Endothelial cell of umbilical vein (primary cell): ENCODE data around the gene ENDOG. TPM values are rescaled to one million over a fixed set of nuclear protein-coding genes. Genes with fewer than 3 reads are reported as not detected.

Source experiments
- BruUV-seq: library from RNA; stranded (reverse); fragments of 400-500 nt; replicated peaks from 2 replicates; lab custom pipeline; 2021; lab: Mats Ljungman, UMichigan
- CTCF ChIA-PET: fragments of 300-600, 350-600 bp; sonication (Branson Sonifier 250); formaldehyde crosslinking; loops from one replicate; lab custom pipeline; 2021; ENCODE audit warnings: antibody characterized with exemption, inconsistent platforms; lab: Charles Lee
- POLR2A ChIA-PET: fragments of 300-600, 350-600 bp; sonication (Branson Sonifier 250); formaldehyde crosslinking; loops from one replicate; lab custom pipeline; 2021; ENCODE audit warnings: antibody characterized with exemption, inconsistent platforms; lab: Charles Lee
- DNase-seq: peaks from one replicate; pipeline ENCODE4 v3.0.0-alpha.2; 2011; ENCODE audit warnings: low read depth, low spot score
- FAIRE-seq: peaks from 2 replicates; lab custom pipeline; 2011; peaks lifted over from hg19 to GRCh38; lab: Jason Lieb, UNC
- H2AFZ ChIP-seq: 2 replicates; pipeline ENCODE4 v1.6.0; 2012; ENCODE audit warnings: low read depth, low read length, control low read depth, inconsistent platforms
- H3K27ac ChIP-seq: 2 replicates; pipeline ENCODE4 v1.5.1; 2011; ENCODE audit warnings: low read depth, mild to moderate bottlenecking, control low read depth, low read length, moderate library complexity; ENCODE audit not compliant: insufficient read depth
- H3K27me3 ChIP-seq, 2 experiments: 2 replicates each; pipeline versions ENCODE4 v1.6.0 to v1.6.1; 2011; ENCODE audit warnings: low read length in 2 of 2, mixed read lengths in 1 of 2; ENCODE audit not compliant: control insufficient read depth in 2 of 2, insufficient read depth in 2 of 2
- H3K36me3 ChIP-seq, 2 experiments: 2 replicates in 1 of 2; 3 replicates in 1 of 2; pipeline ENCODE4 v1.5.1; 2011; ENCODE audit warnings: low read length in 2 of 2, mild to moderate bottlenecking in 1 of 2, moderate library complexity in 1 of 2; ENCODE audit not compliant: control insufficient read depth in 2 of 2, insufficient read depth in 2 of 2; ENCODE audit errors: extremely low read depth in 1 of 2
- H3K4me1 ChIP-seq: 3 replicates; pipeline ENCODE4 v1.5.1; 2011; ENCODE audit warnings: mild to moderate bottlenecking, low read length; ENCODE audit not compliant: control insufficient read depth, insufficient read depth; ENCODE audit errors: extremely low read depth
- H3K4me2 ChIP-seq: 2 replicates; pipeline ENCODE4 v1.6.1; 2011; ENCODE audit warnings: low read length, control low read depth, mixed read lengths; ENCODE audit not compliant: insufficient read depth
- H3K4me3 ChIP-seq, 3 experiments: fragments of 200-600 bp in 1 of 3; sonication (generic), shearing (Covaris generic) in 1 of 3; replicated peaks in 1 of 3; 2 replicates each; pipeline ENCODE4 v1.5.1; 2011 to 2016; ENCODE audit warnings: control low read depth in 3 of 3, low read length in 3 of 3, mild to moderate bottlenecking in 2 of 3, inconsistent platforms in 1 of 3, low read depth in 1 of 3, moderate library complexity in 1 of 3; ENCODE audit not compliant: insufficient read depth in 1 of 3
- H3K79me2 ChIP-seq: 2 replicates; pipeline ENCODE4 v1.6.0; 2012; ENCODE audit warnings: low read length, inconsistent platforms; ENCODE audit not compliant: control insufficient read depth, insufficient read depth
- H3K9ac ChIP-seq: replicated peaks from 2 replicates; pipeline ENCODE3; 2011; ENCODE audit warnings: low read length, control low read depth; ENCODE audit not compliant: insufficient read depth; ENCODE audit errors: extremely low read depth
- H3K9me1 ChIP-seq: replicated peaks from 3 replicates; pipeline ENCODE4 v1.6.0; 2011; ENCODE audit warnings: mild to moderate bottlenecking, low read length; ENCODE audit not compliant: control insufficient read depth, insufficient read depth; ENCODE audit errors: extremely low read depth
- H3K9me3 ChIP-seq: replicated peaks from 2 replicates; pipeline ENCODE4 v1.5.1; 2012; ENCODE audit warnings: low read length, inconsistent platforms; ENCODE audit not compliant: control insufficient read depth, insufficient read depth
- H4K20me1 ChIP-seq: replicated peaks from 2 replicates; pipeline ENCODE3; 2011; ENCODE audit warnings: mild to moderate bottlenecking, low read length; ENCODE audit not compliant: control insufficient read depth, insufficient read depth; ENCODE audit errors: extremely low read depth
- EZH2 ChIP-seq: IDR thresholded peaks from 2 replicates; pipeline ENCODE4 v1.6.1; 2012; ENCODE audit warnings: borderline replicate concordance, low read depth, mild to moderate bottlenecking, moderate library complexity, low read length, inconsistent platforms; ENCODE audit not compliant: severe bottlenecking
- FOS ChIP-seq: IDR thresholded peaks from 2 replicates; pipeline ENCODE4 v1.6.1; 2011; ENCODE audit warnings: mild to moderate bottlenecking, low read length, moderate library complexity, borderline replicate concordance; ENCODE audit not compliant: insufficient read depth
- GATA2 ChIP-seq: IDR thresholded peaks from 2 replicates; pipeline ENCODE4 v1.7.0; 2011; ENCODE audit warnings: low read depth, mild to moderate bottlenecking, moderate library complexity, mixed read lengths, low read length; ENCODE audit not compliant: insufficient read length, insufficient read depth
- JUN ChIP-seq: IDR thresholded peaks from 2 replicates; pipeline ENCODE4 v1.6.1; 2011; ENCODE audit warnings: borderline replicate concordance, low read depth; ENCODE audit not compliant: insufficient read length, insufficient read depth
- MAX ChIP-seq: IDR thresholded peaks from 2 replicates; pipeline ENCODE4 v1.6.1; 2011; ENCODE audit not compliant: insufficient read depth, insufficient read length
- MYC ChIP-seq: IDR thresholded peaks from one replicate; pipeline ENCODE4 v1.6.1; 2011; ENCODE audit warnings: mild to moderate bottlenecking, low read depth, low read length
- POLR2A ChIP-seq: IDR thresholded peaks from 2 replicates; pipeline ENCODE4 v1.6.1; 2012; ENCODE audit warnings: low read depth, mild to moderate bottlenecking, control low read depth, low read length
- POLR2AphosphoS5 ChIP-seq: IDR thresholded peaks from 2 replicates; pipeline ENCODE4 v1.6.1; 2012; ENCODE audit warnings: low read depth, mild to moderate bottlenecking, control low read depth, low read length, moderate library complexity; ENCODE audit not compliant: insufficient read depth
- dilution Hi-C: fragments of 300-500 bp; cut with MboI; formaldehyde crosslinking; loops from one replicate; pipeline ENCODE4 v1.15.0; 2019; ENCODE audit warnings: low sequenced_read_pairs; ENCODE audit not compliant: extremely low pct_ligation_motif_present
- intact Hi-C: fragments of 100-400 bp; cut with micrococcal nuclease; formaldehyde crosslinking; loops from one replicate; pipeline ENCODE4 v1.10.0; 2022
- polyA plus RNA-seq, 4 experiments: library from polyadenylated mRNA; depleted of rRNA in 3 of 4; stranded (reverse) in 3 of 4; unstranded in 1 of 4; fragments of >200 nt; gene quantifications; 2 replicates each; pipeline versions ENCODE4 v1.2.1 to v1.2.3, GENCODE V29; 2011 to 2012; ENCODE audit warnings: missing spikeins in 1 of 4
- total RNA-seq: library from RNA; stranded (reverse); gene quantifications from 2 replicates; pipeline ENCODE4 v1.2.3, GENCODE V29; 2021
- TF ChIP-seq, protein P1 (sequence below), 2 donors: IDR thresholded peaks; 1 replicate in 1 of 2; 2 replicates in 1 of 2; pipeline ENCODE4 v1.5.1; 2011; ENCODE audit warnings: low read length in 2 of 2, mild to moderate bottlenecking in 2 of 2, moderate library complexity in 2 of 2, control low read depth in 1 of 2, inconsistent platforms in 1 of 2, low read depth in 1 of 2; ENCODE audit not compliant: insufficient read depth in 1 of 2; ENCODE audit errors: extremely low read depth in 1 of 2

The ENDOG gene
- total and polyA plus RNA-seq, 2 donors (not counting 3 experiments of a cell fraction or from before 2014, with no cell fraction given), result 18.0 to 21.1 TPM

- H3K4me2 ChIP-seq, result no peak overlapping the region
- intact Hi-C loops (no loop called here), dilution Hi-C loops (no loop called here)
- no peaks in the 10 kb centered on the region for H3K79me2 ChIP-seq
- BruUV-seq, result no TSS peak
- no peak overlapping the region for H3K27ac ChIP-seq
- no peak overlapping the region for H2AFZ ChIP-seq
- no peaks in the 10 kb centered on the region for H3K4me1 ChIP-seq
- no peak overlapping the region for H3K4me3 ChIP-seq
- no peaks in the 10 kb centered on the region for H3K9me1 ChIP-seq
- ChIA-PET POLR2A (no interaction called here), CTCF (interaction anchor here (1.4 to 2.1 kb wide), 2 partner anchors 10 to 11 kb away, joined by 5 to 13 read pairs; partner anchors contain the start of gene ENDOG)
- H3K36me3 ChIP-seq, result peaks cover 6 to 33% of the 10 kb centered on the region in 2 experiments
- FAIRE-seq (no peak), DNase-seq (no peak)
- TF ChIP-seq, protein P1, sequence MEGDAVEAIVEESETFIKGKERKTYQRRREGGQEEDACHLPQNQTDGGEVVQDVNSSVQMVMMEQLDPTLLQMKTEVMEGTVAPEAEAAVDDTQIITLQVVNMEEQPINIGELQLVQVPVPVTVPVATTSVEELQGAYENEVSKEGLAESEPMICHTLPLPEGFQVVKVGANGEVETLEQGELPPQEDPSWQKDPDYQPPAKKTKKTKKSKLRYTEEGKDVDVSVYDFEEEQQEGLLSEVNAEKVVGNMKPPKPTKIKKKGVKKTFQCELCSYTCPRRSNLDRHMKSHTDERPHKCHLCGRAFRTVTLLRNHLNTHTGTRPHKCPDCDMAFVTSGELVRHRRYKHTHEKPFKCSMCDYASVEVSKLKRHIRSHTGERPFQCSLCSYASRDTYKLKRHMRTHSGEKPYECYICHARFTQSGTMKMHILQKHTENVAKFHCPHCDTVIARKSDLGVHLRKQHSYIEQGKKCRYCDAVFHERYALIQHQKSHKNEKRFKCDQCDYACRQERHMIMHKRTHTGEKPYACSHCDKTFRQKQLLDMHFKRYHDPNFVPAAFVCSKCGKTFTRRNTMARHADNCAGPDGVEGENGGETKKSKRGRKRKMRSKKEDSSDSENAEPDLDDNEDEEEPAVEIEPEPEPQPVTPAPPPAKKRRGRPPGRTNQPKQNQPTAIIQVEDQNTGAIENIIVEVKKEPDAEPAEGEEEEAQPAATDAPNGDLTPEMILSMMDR (IDR thresholded peaks at IDR 0.05; ENCODE audit: extremely low read depth in 1 of 2, insufficient read depth in 1 of 2, low read depth in 1 of 2, low read length in 2 of 2), result no peak
- no peak for TF ChIP-seq GATA2
- TF ChIP-seq POLR2AphosphoS5, result no peak
- no peak for TF ChIP-seq MAX
- TF ChIP-seq JUN, result no peak
- no peak for TF ChIP-seq MYC
- no peak for TF ChIP-seq POLR2A
- no peak for TF ChIP-seq FOS
- no peak for TF ChIP-seq EZH2
- H3K27me3 ChIP-seq, result no peaks in the 10 kb centered on the region
- no peaks in the 10 kb centered on the region for H3K9me3 ChIP-seq
- H4K20me1 ChIP-seq, result no peaks in the 10 kb centered on the region
- no peak overlapping the region for H3K9ac ChIP-seq
Measured at GRCh38 chr9:128807827-128808226, 10.5 kb upstream of the ENDOG start.
